ENCODE data around the gene EIF4G3.
"Not testable (repeated sequence)": the region's sequence is repeated elsewhere in the genome, so short reads cannot be mapped to it uniquely, and the experiment has no call there.

Gene EIF4G3

DNA sequence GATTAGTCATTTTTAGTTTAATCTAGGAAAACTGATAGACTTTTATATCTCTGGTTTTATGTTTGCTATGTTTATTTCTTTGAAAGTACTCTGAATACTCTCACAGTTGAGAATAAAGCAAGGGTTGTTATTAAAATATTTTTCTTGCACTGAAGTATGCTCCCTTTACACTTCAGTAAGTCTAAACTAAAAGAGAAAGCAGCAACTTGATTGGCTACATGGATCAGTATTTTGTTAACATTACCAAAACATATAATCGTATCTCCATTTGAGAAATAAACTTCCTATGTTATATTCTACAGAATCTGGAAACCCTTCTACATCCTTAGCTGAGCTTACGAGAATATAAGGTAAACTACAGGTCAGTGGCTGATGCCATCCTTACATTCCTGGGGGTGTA, 240.1 kb downstream of the EIF4G3 start:
- DNase-seq (ENCODE audit: low spot score), result no peak

DNA sequence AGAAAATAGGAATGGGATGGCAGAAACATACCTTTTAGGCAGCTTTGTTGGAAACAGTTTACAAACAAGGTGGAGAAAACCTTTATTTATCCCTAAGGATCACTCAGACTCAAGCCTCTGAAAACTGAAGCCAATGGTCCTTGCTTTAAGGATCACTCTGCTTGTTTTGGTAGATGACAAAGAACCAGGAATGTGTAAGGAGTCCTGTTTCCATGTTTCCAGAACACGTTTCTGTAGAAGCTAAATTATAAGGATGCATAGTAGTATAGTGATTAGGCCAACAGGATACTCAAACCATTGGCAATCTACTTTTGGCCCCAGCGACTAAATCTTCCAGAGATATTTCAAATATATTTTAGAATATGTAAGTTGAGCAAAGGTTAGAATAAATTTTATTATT, 240.5 kb downstream of the EIF4G3 start:
- no peak for DNase-seq (ENCODE audit: low spot score)

- no peak for DNase-seq (ENCODE audit: low spot score)
Measured at GRCh38 chr1:20935717-20936116, 241.0 kb downstream of the EIF4G3 start.

- DNase-seq (ENCODE audit: low spot score), result no peak
Measured at GRCh38 chr1:20932437-20932977, 244.2 kb downstream of the EIF4G3 start.

GRCh38 chr1:20931930-20932436, 244.7 kb downstream of the EIF4G3 start:
- no peak for DNase-seq (ENCODE audit: low spot score)

DNA sequence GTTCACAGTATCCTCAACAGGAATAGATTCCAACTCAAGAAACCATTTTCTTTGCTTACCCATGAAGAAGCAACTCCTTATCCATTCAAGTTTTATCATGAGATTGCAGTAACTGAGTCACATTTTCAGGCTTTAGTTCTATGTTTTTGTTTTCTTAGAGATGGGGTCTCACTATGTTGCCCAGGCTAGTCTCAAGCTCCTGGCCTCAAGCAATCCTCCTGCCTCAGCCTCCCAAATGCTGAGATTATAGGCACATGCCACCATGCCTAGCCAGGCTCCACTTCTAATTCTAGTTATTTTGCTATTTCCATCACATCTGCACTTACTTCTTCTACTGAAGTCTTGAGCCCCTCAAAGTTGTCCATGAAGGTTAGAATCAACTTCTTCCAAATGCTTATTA, 246.3 kb downstream of the EIF4G3 start:
- DNase-seq (ENCODE audit: low spot score), result no peak

DNA sequence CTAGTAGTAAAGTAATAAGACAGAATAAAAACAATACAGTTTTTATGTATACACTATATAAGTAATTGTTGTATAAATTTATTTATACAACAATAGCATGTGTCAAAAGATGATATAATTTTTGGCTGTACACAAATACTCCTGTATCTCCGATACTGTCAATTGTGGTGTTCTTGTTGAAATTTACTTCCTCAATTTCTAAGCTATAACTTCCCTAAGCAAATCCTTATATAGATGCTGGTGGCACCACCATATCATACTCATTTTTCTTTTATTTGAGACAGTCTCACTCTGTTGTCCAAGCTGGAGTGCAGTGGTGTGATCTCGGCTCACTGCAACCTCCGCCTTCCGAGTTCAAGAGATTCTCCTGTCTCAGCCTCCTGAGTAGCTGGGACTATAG, 248.6 kb downstream of the EIF4G3 start:
- DNase-seq (ENCODE audit: low spot score), result no peak

DNA sequence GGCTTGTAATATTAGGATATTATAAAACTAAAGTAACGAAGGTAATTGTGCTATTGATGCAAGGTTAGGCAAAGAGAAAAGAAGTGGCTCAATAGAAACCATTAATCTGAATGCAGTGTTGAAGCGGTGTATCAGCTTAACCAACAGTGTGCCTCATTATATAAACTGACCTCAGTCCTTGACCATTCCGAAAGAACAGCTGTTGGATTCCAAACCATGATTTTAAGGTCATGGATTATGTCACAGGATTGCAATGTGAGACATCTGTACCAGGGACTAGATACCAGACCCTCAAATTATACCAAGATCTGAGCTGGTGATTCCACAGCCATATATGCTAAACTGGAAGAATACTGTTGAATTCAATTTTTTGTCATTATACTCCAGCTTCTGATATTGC, 255.4 kb downstream of the EIF4G3 start:
- DNase-seq (ENCODE audit: low spot score), result no peak

DNA sequence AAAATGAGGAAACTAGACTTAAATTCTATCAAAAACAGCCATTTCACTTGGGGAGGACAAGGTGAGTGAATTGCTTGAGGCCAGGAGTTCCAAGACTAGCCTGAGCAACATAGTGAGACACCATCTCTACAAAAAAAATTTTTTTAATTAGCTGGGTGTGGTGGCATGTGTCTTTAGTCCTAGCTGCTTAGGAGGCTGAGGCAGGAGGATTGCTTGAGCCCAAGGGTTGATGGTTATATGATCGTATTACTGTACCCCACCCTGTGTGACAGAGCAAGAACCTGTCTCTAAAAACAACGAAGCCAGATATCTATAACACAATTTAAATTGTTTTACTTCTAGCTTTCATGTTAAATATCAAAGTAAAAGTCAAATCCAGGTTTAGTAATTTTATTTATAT, 263.5 kb downstream of the EIF4G3 start:
- DNase-seq (ENCODE audit: low spot score), result no peak

DNA sequence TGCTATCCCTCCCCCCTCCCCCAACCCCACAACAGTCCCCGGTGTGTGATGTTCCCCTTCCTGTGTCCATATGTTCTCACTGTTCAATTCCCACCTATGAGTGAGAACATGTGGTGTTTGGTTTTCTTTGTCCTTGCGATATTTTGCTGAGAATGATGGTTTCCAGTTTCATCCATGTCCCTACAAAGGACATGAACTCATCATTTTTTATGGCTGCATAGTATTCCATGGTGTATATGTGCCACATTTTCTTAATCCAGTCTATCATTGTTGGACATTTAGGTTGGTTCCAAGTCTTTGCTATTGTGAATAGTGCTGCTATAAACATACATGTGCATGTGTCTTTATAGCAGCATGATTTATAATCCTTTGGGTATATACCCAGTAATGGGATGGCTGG, 269.2 kb downstream of the EIF4G3 start:
- not testable (repeated sequence) for DNase-seq (ENCODE audit: low spot score)

GRCh38 chr1:20903437-20903836, 273.3 kb downstream of the EIF4G3 start:
- no peak for DNase-seq (ENCODE audit: low spot score)

- DNase-seq (ENCODE audit: low spot score), result no peak
Measured at GRCh38 chr1:20900056-20900455, 276.6 kb downstream of the EIF4G3 start.

- no peak for DNase-seq (ENCODE audit: low spot score)
Measured at GRCh38 chr1:20899154-20899972, 277.3 kb downstream of the EIF4G3 start.

- DNase-seq (ENCODE audit: low spot score), result no peak
Measured at GRCh38 chr1:20896826-20897225, 279.9 kb downstream of the EIF4G3 start.

DNA sequence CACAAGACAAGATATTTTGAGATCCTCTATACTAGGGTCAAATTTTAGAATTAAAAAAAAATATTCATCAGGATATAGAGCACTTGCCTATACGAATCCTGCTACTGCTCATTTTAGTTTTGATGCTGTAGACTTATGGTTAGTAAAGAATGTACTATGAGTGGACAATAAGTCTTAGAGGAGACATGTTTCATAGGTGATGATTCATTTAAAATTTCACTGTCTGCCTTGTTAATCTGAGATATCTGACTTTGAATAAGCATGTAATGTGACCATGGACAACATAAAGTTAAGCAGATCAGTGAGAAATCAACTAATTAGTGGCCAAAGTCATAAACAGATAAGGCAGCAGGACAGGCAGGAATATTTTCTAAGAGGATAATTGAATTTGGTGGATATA, 282.8 kb downstream of the EIF4G3 start:
- no peak for DNase-seq (ENCODE audit: low spot score)

DNA sequence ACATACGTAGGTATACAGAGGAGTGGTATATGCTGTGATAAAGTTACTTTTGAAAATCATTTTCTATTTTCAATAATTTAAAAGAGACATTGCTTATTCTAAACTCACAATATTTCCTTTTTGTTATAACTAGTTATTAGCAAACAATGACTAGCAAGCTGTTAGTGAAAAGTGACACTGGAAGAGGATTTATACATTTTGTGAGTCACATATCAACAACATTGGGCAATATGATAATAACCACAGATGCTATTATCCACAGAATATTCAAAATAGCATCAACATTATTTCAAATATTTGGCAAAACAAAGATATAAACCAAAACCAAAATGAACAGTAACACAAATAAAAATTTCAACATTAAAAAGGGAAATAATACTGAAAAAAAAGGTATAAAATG, 285.6 kb downstream of the EIF4G3 start:
- DNase-seq (ENCODE audit: low spot score), result no peak

DNA sequence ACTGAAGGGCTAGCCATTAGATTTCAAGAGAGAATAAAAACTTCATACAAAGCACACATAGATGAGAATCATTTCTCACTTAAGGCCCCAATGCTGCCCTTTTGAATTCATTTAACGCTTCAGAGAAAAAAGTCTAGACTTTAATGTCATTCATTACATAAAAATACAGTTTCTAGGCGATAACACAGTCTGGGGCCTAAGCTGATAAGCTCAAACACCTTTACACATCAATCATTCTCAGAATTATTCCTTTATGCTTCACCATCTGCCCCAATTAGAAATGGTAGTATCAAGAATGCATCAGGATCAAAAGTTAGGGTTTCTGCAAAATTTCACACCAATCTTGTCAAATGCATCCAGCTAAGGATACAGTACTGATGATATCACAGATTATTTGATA, 289.5 kb downstream of the EIF4G3 start:
- no peak for DNase-seq (ENCODE audit: low spot score)

GRCh38 chr1:20885121-20885520, 291.6 kb downstream of the EIF4G3 start:
- DNase-seq (ENCODE audit: low spot score), result no peak

DNA sequence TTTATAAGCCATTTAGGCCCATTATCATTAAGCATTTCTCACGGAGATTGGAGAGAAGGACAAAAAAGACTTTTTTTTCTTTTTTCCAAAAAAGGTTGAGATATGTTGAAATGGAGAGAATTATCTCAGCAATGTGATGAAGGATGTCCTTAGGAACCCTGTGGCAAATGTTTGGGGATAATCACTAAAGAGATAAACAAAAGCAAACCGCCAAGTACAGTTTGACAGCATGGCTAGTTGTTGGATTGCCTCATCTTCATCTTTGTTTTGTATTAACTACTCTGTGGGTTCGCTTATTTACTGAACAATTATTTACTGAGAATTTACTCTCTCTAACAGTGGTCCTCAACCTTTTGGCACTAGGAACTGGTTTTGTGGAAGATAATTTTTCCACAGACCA, 292.2 kb downstream of the EIF4G3 start:
- DNase-seq (ENCODE audit: low spot score), result no peak

- DNase-seq (ENCODE audit: low spot score), result no peak
Measured at GRCh38 chr1:20883766-20884165, 292.9 kb downstream of the EIF4G3 start.

DNA sequence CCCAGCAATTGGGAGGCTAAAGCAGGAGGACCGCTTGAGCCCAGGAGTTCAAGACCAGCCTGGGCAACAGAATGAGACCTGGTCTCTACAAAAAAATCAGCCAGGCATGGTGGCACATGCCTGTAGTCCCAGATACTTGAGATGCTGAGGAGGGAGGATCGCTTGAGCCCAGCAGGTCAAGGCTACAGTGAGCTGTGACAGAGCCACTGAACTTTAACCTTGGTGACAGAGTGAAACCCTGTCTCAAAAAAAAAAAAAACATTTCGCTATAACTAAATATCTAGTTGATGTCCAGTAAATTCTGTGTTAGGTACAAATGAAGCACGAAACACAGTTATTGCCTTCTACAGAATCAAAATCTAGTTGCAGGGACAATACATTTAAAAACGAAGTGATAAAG, 293.9 kb downstream of the EIF4G3 start:
- DNase-seq (ENCODE audit: low spot score), result no peak

- DNase-seq (ENCODE audit: low spot score), result no peak
Measured at GRCh38 chr1:20878799-20879198, 297.9 kb downstream of the EIF4G3 start.

DNA sequence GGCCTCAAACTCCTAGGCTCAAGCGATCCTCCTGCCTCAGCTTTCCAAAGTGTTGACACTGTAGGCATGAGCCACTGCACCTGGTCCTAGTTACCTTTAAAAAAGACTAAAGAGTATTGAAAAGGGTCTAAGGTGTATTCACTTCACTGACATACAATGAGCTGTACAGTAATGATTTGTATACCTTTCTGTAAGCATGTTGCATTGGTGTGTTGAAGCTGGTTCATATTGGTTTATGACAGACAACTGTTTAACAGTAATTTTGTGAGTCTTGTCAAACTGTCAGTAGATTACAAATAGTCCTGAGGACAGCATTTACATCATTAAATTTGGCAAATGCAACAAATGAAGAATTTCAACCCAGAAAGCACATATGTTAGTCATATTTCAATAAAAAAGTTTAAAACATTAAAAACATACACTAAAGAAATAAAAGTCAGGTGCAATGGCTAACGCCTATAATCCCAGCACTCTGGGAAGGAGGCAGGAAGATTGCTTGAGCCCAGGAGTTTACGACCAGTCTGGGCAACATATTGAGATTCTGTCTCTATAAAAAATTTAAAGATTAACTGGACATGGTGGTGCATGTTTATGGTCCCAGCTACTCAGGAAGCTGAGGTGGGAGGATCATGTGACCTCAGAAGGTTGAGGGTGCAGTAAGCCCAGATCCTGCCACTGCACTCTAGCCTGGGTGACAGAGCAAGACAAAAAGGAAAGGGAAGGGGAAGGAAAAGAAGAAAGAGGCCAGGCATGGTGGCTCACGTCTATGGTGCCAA, 301.3 kb downstream of the EIF4G3 start:
- DNase-seq (ENCODE audit: low spot score), result no peak

Data from left forelimb (tissue), 1 donor.